IMR-90 (cell line): Measurements from ENCODE around the gene ADAMTS3. TPM values are rescaled to one million over a fixed set of nuclear protein-coding genes. Genes with fewer than 3 reads are reported as not detected.
A peak's percentile ranks its signal among the peaks of the same experiment; 100 is the strongest.

Experiments
- ATAC-seq: fragments of 200-7000 bp; cut with Tn5 transposase; 2 replicates; pipeline ENCODE4 v1.9.1; 2020; ENCODE audit warnings: low read depth, mild to moderate bottlenecking, moderate library complexity
- BruUV-seq: library from RNA; stranded (reverse); fragments of 400-500 nt; replicated peaks from 2 replicates; lab custom pipeline; 2021; lab: Mats Ljungman, UMichigan
- CTCF ChIA-PET: fragments of 300-600 bp; formaldehyde crosslinking; extraction: SDS; loops from one replicate; lab custom pipeline; 2021; ENCODE audit warnings: antibody characterized with exemption; lab: Yijun Ruan, JAX
- POLR2A ChIA-PET: fragments of 300-600 bp; sonication (Branson Sonifier 250); formaldehyde crosslinking; loops from one replicate; lab custom pipeline; 2022; ENCODE audit warnings: antibody characterized with exemption; ENCODE audit not compliant: unreplicated experiment; lab: Charles Lee
- DNase-seq: peaks from one replicate; pipeline ENCODE4 v3.0.0; 2013
- H2AFZ ChIP-seq: replicated peaks from 2 replicates; pipeline ENCODE3; 2013; ENCODE audit warnings: low read length, mild to moderate bottlenecking; ENCODE audit not compliant: poor library complexity
- H2AK5ac ChIP-seq: 2 replicates; pipeline ENCODE4 v1.6.1; 2013; ENCODE audit warnings: low read depth, low read length, inconsistent platforms
- H2AK9ac ChIP-seq: replicated peaks from 2 replicates; pipeline ENCODE3; 2013; ENCODE audit warnings: mild to moderate bottlenecking, low read depth, low read length, moderate library complexity; ENCODE audit not compliant: poor library complexity
- H2BK120ac ChIP-seq: 2 replicates; pipeline ENCODE4 v1.6.1; 2013; ENCODE audit warnings: low read depth, low read length, inconsistent platforms
- H2BK15ac ChIP-seq: 3 replicates; pipeline ENCODE4 v1.6.1; 2013; ENCODE audit warnings: low read depth, low read length, inconsistent platforms
- H2BK20ac ChIP-seq: 2 replicates; pipeline ENCODE4 v1.6.1; 2013; ENCODE audit warnings: low read depth, mild to moderate bottlenecking, inconsistent platforms, low read length, moderate library complexity
- H2BK5ac ChIP-seq: 2 replicates; pipeline ENCODE4 v1.6.1; 2013; ENCODE audit warnings: mild to moderate bottlenecking, low read depth, low read length, inconsistent platforms; ENCODE audit not compliant: poor library complexity, severe bottlenecking
- H3K14ac ChIP-seq: replicated peaks from 2 replicates; pipeline ENCODE4 v1.6.1; 2013; ENCODE audit warnings: low read depth, low read length, inconsistent platforms
- H3K18ac ChIP-seq: 2 replicates; pipeline ENCODE4 v1.6.1; 2013; ENCODE audit warnings: low read depth, low read length, control low read depth
- H3K23ac ChIP-seq: 2 replicates; pipeline ENCODE4 v1.6.1; 2013; ENCODE audit warnings: low read depth, low read length, inconsistent platforms
- H3K27ac ChIP-seq: 2 replicates; pipeline ENCODE4 v1.5.1; 2013; ENCODE audit warnings: mild to moderate bottlenecking, control low read depth, low read length; ENCODE audit not compliant: insufficient read depth
- H3K27me3 ChIP-seq: 2 replicates; pipeline ENCODE4 v1.6.1; 2013; ENCODE audit warnings: low read length; ENCODE audit not compliant: control insufficient read depth, insufficient read depth
- H3K36me3 ChIP-seq: 2 replicates; pipeline ENCODE4 v1.6.1; 2013; ENCODE audit warnings: low read length, mixed read lengths; ENCODE audit not compliant: control insufficient read depth, insufficient read depth
- H3K4ac ChIP-seq: 2 replicates; pipeline ENCODE4 v1.6.1; 2013; ENCODE audit warnings: low read depth, low read length, inconsistent platforms
- H3K4me1 ChIP-seq: 2 replicates; pipeline ENCODE4 v1.6.1; 2013; ENCODE audit warnings: low read length, mixed read lengths; ENCODE audit not compliant: control insufficient read depth, insufficient read depth
- H3K4me2 ChIP-seq: 2 replicates; pipeline ENCODE4 v1.6.1; 2013; ENCODE audit warnings: low read depth, mild to moderate bottlenecking, control low read depth, low read length, moderate library complexity
- H3K4me3 ChIP-seq: 2 replicates; pipeline ENCODE4 v1.5.1; 2013; ENCODE audit warnings: low read depth, mild to moderate bottlenecking, control low read depth, low read length, moderate library complexity; ENCODE audit not compliant: insufficient read depth
- H3K56ac ChIP-seq: 2 replicates; pipeline ENCODE4 v1.6.1; 2013; ENCODE audit warnings: low read length, inconsistent platforms; ENCODE audit not compliant: insufficient read depth; ENCODE audit errors: extremely low read depth
- H3K79me1 ChIP-seq, 2 experiments: 2 replicates each; pipeline ENCODE4 v1.6.1; 2013; ENCODE audit warnings: low read length in 2 of 2, inconsistent platforms in 1 of 2, low read depth in 1 of 2
- H3K9ac ChIP-seq: 2 replicates; pipeline ENCODE4 v1.6.1; 2013; ENCODE audit warnings: low read depth, low read length, control low read depth
- H3K9me1 ChIP-seq: 2 replicates; pipeline ENCODE4 v1.6.1; 2013; ENCODE audit warnings: low read length, inconsistent platforms; ENCODE audit not compliant: insufficient read depth
- H3K9me3 ChIP-seq: 2 replicates; pipeline ENCODE4 v1.6.1; 2013; ENCODE audit warnings: low read length; ENCODE audit not compliant: control insufficient read depth, insufficient read depth
- H4K20me1 ChIP-seq: 2 replicates; pipeline ENCODE4 v1.6.1; 2013; ENCODE audit warnings: low read length, inconsistent platforms; ENCODE audit not compliant: insufficient read depth
- H4K5ac ChIP-seq: 2 replicates; pipeline ENCODE4 v1.6.1; 2013; ENCODE audit warnings: mild to moderate bottlenecking, low read depth, low read length, control low read depth
- H4K8ac ChIP-seq, 2 experiments: 2 replicates each; pipeline ENCODE4 v1.6.1; 2013; ENCODE audit warnings: low read depth in 2 of 2, low read length in 2 of 2, control low read depth in 1 of 2, inconsistent platforms in 1 of 2
- H4K91ac ChIP-seq: 2 replicates; pipeline ENCODE4 v1.6.1; 2013; ENCODE audit warnings: low read depth, low read length, inconsistent platforms; ENCODE audit not compliant: insufficient read depth
- RAD21 ChIP-seq: IDR thresholded peaks from 2 replicates; pipeline ENCODE4 v1.6.1; 2012; ENCODE audit warnings: low read length, improper control_type of control experiment
- SMC3 ChIP-seq: fragments of 150-350 bp; IDR thresholded peaks from 2 replicates; pipeline ENCODE4 v1.6.1; 2016; ENCODE audit warnings: low read depth, mild to moderate bottlenecking, antibody characterized with exemption, low read length, moderate library complexity
- WGBS, 2 experiments: methylation state at CpG; one replicate each; pipeline versions ENCODE4 v1.1.5 to v1.1.7; 2013; ENCODE audit warnings: missing lambda C conversion rate in 2 of 2; ENCODE audit not compliant: insufficient read length in 1 of 2; ENCODE audit errors: extremely low coverage in 2 of 2; 5-methylcytosine and 5-hydroxymethylcytosine counted together
- dilution Hi-C: fragments of 300-500 bp; cut with HindIII; formaldehyde crosslinking; loops from one replicate; pipeline ENCODE4 v1.14.3; 2018; ENCODE audit warnings: low sequenced_read_pairs; ENCODE audit not compliant: unreplicated experiment
- in situ Hi-C: fragments of 300-500 bp; cut with MboI; formaldehyde crosslinking; loops from 3 replicates; pipeline ENCODE4 v1.14.3; 2019; ENCODE audit warnings: low sequenced_read_pairs, inconsistent platforms, mixed read lengths
- intact Hi-C: fragments of 100-400 bp; cut with micrococcal nuclease; formaldehyde crosslinking; loops from 2 replicates; pipeline ENCODE4 v1.10.0; 2022
- polyA plus RNA-seq, 3 experiments: library from polyadenylated mRNA; depleted of rRNA; stranded (reverse); fragments of >200 nt; gene quantifications; 2 replicates each; pipeline ENCODE4 v1.2.3, GENCODE V29; 2012; ENCODE audit warnings: low replicate concordance in 1 of 3
- total RNA-seq: library from RNA; depleted of rRNA; stranded (reverse); fragments of >200 nt; gene quantifications from 2 replicates; pipeline ENCODE4 v1.2.3, GENCODE V29; 2012
- TF ChIP-seq, protein P1 (sequence below): conservative IDR thresholded peaks from 2 replicates; pipeline ENCODE4 v1.5.1; 2012; ENCODE audit warnings: mild to moderate bottlenecking, low read depth, low read length, improper control_type of control experiment
- TF ChIP-seq, protein P2 (sequence below): fragments of 150-350 bp; IDR thresholded peaks from 2 replicates; pipeline ENCODE4 v1.6.1; 2017; ENCODE audit warnings: mild to moderate bottlenecking, antibody characterized with exemption, low read length, low read depth

ADAMTS3 gene
- total and polyA plus RNA-seq, 2 of the 4 experiments (the other 2 are of a cell fraction), result 0.68 to 2.9 TPM

DNA sequence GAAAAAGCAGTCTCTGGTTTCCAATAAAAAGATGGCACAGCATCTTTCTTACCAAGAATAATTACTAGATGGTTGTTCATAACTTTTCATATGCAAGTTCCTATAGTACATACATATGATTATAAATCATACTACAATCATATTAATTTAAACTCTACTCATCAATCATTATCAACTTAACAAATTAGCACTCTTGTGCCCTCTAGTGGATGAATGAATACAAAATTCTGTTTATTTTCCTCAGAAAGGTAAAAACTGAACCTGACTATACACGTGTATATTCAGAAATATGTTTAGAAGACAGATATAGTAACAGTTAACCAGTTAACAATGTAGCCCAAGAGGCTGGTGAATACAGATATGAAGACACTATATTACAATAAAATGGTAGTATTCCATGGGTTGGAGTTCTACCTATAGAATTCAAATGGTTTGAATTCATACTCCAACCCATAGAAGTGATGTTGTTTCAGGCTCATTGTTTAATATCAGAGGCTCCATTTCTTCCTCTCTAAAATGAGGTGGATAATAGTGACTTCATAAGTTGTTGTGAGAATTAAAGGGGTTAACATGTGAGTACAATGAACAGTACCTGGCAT, 100.0 kb downstream of the ADAMTS3 start:
- no peak overlapping the region for H3K56ac ChIP-seq
- WGBS, 2 experiments, result no CpG with 5 or more reads among the region's 1 CpG
- no peak overlapping the region for H4K91ac ChIP-seq
- H2AK5ac ChIP-seq, result no peak overlapping the region
- H2BK5ac ChIP-seq, result no peak overlapping the region
- POLR2A ChIA-PET, result no interaction called here
- in situ Hi-C loops, result loop anchor here (5.0 kb wide), 1 partner anchor 142 kb away; no protein-coding TSS in a partner anchor
- H4K20me1 ChIP-seq, result no peaks in the 10 kb centered on the region
- TF ChIP-seq, protein P1, sequence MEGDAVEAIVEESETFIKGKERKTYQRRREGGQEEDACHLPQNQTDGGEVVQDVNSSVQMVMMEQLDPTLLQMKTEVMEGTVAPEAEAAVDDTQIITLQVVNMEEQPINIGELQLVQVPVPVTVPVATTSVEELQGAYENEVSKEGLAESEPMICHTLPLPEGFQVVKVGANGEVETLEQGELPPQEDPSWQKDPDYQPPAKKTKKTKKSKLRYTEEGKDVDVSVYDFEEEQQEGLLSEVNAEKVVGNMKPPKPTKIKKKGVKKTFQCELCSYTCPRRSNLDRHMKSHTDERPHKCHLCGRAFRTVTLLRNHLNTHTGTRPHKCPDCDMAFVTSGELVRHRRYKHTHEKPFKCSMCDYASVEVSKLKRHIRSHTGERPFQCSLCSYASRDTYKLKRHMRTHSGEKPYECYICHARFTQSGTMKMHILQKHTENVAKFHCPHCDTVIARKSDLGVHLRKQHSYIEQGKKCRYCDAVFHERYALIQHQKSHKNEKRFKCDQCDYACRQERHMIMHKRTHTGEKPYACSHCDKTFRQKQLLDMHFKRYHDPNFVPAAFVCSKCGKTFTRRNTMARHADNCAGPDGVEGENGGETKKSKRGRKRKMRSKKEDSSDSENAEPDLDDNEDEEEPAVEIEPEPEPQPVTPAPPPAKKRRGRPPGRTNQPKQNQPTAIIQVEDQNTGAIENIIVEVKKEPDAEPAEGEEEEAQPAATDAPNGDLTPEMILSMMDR, result peak; percentile 61
- TF ChIP-seq, protein P2, sequence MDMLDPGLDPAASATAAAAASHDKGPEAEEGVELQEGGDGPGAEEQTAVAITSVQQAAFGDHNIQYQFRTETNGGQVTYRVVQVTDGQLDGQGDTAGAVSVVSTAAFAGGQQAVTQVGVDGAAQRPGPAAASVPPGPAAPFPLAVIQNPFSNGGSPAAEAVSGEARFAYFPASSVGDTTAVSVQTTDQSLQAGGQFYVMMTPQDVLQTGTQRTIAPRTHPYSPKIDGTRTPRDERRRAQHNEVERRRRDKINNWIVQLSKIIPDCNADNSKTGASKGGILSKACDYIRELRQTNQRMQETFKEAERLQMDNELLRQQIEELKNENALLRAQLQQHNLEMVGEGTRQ, result no peak
- TF ChIP-seq SMC3 (peak; percentile 61), RAD21 (peak; percentile 49)
- no peaks in the 10 kb centered on the region for H3K9me1 ChIP-seq
- H4K8ac ChIP-seq, result no peak overlapping the region
- H3K27ac ChIP-seq, result no peak overlapping the region
- no peak overlapping the region for H3K4me3 ChIP-seq
- H3K9me3 ChIP-seq, result no peaks in the 10 kb centered on the region
- H3K27me3 ChIP-seq, result no peaks in the 10 kb centered on the region
- no peak overlapping the region for H2BK15ac ChIP-seq
- intact Hi-C loops, result loop anchor here (1.0 kb wide), 2 partner anchors 143 to 173 kb away; no protein-coding TSS in a partner anchor
- H2BK20ac ChIP-seq, result no peak overlapping the region
- DNase-seq (peak; percentile 20), ATAC-seq (no peak)
- H2AK9ac ChIP-seq, result no peak overlapping the region
- no peak overlapping the region for H3K4ac ChIP-seq
- H3K23ac ChIP-seq, result no peak overlapping the region
- no peak overlapping the region for H3K14ac ChIP-seq
- no peak overlapping the region for H3K9ac ChIP-seq
- no peak overlapping the region for H4K5ac ChIP-seq
- H2BK120ac ChIP-seq, result no peak overlapping the region
- dilution Hi-C loops, result no loop called here
- no peaks in the 10 kb centered on the region for H3K79me1 ChIP-seq
- CTCF ChIA-PET, result interaction anchor here (0.7 to 1.2 kb wide), 4 partner anchors 112 to 173 kb away, joined by 3 to 8 read pairs (median 3); no protein-coding TSS in a partner anchor
- no peaks in the 10 kb centered on the region for H3K4me1 ChIP-seq
- BruUV-seq, result no TSS peak
- no peak overlapping the region for H3K4me2 ChIP-seq
- no peaks in the 10 kb centered on the region for H3K36me3 ChIP-seq
- no peak overlapping the region for H2AFZ ChIP-seq
- H3K18ac ChIP-seq, result no peak overlapping the region
